Activated CD4-positive, alpha-beta T cell treated with anti-CD3 and anti-CD28 coated beads, Interleukin-2, Interleukin-6, amounts not matched to agents 100 ng/mL and 50 ng/mL, durations not matched to agents 16 hours and 8 hours (primary cell): ENCODE data around the gene ZNF462.

ENCODE experiments used
- DNase-seq: peaks from one replicate; pipeline ENCODE4 v3.0.0-alpha.2; 2020

Gene ZNF462

DNA sequence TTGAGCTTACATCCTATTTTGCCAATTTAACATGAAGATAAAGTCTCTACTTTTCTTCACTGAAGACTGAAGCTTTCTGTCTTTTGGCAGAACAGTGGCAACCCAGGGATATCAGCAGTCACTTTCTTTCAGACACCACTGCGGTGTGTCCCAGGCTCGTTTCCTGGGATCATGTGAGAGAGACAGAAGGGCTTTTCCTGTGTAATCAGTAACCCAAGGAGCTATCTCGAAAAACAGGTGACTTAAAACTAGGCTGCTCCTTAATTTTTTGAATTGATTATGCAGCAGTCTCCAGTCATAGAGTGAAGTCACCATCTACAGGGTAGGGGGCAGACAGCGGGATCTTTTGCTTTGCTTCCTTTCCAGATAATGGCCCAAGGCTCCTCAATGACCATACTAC, 68.5 kb downstream of the ZNF462 start:
- no peak for DNase-seq

DNA sequence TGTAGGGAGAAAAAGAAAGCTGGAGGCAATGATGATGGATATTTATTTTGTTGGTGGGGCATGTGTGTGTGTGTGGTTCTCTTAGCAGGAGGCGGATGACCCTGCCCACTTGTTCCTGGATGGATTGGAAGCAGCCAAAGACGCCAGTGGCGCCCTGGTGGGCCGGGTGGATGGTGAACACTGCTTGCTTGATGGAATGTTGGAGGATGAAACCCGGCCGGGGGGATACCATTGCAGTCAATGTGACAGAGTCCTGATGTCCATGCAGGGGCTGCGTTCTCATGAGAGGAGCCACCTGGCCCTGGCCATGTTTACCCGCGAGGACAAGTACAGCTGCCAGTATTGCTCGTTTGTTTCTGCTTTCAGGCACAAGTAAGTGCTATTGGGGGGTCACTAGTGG, 69.2 kb downstream of the ZNF462 start:
- no peak for DNase-seq

DNA sequence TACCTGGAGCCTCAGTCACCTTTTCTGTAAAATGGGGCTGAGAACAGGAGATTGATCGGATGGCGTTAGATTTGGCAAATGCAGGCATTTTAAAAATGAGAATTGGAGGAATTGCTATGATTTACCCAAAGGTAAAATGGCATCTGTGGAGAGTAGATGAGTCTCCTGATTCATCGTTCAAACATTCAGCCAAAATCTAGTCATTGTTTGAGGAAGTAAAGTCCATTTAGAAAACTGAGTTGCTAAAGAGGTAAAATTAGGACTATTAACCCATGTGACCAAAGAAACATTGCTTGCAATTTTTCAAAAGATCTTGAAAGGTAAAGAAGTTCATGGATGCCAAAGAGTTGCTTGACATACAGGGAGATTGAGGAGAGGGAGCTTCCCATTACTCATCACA, 69.7 kb downstream of the ZNF462 start:
- no peak for DNase-seq

DNA sequence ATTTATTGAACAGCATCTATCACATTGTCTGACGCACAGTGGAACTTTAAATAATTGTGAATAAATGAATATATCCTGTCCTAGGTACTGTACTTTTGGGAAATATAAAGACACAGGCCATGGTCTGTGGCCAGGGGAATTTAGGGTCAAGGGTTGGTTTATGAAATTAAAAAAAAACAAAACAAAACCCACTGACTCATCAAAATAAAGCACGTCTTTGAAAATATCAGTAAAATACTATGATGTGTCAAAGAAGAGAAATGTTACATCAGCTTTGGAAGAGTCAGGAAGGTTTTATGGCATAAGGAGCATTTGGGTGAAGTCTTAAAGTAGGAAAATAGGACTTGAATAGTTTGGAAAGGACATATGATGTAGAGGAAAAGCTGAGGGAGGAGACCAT, 70.5 kb downstream of the ZNF462 start:
- no peak for DNase-seq

DNA sequence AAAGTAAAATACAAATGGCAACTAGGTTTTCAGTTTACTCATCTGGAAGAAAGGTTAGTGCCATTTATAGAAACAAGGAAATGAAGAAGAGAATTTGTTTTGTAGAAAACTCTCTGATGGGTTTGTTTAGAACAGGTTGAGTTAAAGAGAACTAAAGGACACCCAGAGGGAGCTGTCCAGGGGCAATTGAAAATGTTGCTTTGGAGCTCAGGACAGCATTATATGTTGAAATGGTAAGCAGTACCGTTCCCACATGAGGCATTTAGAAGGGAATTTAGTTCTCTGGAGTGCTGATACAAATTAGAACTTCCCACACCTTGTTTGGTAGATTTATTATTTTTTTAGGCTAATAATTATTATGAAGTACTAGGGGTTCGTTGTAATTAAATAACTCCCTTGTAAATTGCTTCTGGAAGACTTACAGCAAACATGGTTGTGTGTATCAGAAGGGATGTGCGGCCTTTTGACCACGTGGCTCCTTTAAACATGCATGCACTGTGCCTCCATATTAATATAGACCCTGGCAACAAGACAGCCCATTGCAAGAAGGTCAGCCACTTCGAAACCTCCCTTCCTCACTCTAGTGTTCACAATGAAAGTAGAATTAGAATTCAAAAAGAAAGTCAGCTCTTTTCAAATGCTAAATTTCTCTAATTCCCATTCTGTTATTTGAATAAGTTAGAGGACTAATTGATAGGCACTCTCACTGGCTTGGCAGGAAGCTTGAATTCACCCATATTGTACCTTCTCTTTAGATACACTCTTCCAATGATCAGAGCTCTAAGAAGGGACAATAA, 71.7 kb downstream of the ZNF462 start:
- no peak for DNase-seq

DNA sequence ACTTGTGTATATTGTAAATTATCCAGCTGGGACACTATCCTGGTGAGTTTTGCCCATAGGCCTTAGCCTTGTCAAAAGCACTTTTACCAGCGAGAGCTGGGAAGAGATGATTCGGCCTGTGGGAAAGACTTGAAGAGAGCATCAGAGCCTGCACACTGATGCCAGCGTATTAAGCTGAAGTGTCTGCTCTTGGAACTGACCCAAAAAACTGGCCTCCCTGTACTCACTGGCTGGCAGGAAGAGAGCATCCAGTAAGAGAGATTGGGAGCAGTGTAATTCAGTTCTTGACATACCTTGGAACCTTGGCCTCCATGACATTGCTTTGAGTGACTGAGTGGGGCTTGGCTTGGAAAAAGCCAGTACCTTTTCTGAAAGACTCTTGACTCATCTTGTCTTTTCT, 73.7 kb downstream of the ZNF462 start:
- no peak for DNase-seq

DNA sequence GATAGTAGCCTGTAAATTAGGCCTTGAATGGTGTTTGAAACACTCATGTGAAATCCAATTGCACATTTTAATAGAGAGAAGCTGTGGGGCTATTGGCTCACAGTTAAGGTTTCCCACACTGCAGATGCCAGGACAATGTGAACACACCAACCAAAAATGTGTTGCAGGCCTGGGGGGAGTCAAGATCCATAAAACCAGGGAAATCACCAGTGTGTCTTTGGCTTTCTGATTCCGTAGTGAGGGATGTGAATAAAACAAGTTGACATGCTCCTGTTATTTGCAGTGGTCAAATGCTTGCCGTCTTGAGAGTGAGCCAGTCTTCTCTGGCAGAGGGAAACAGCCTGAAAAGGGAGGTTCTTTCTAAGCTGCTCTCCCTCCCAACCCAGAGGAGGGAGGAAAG, 79.0 kb downstream of the ZNF462 start:
- DNase-seq, result no peak

DNA sequence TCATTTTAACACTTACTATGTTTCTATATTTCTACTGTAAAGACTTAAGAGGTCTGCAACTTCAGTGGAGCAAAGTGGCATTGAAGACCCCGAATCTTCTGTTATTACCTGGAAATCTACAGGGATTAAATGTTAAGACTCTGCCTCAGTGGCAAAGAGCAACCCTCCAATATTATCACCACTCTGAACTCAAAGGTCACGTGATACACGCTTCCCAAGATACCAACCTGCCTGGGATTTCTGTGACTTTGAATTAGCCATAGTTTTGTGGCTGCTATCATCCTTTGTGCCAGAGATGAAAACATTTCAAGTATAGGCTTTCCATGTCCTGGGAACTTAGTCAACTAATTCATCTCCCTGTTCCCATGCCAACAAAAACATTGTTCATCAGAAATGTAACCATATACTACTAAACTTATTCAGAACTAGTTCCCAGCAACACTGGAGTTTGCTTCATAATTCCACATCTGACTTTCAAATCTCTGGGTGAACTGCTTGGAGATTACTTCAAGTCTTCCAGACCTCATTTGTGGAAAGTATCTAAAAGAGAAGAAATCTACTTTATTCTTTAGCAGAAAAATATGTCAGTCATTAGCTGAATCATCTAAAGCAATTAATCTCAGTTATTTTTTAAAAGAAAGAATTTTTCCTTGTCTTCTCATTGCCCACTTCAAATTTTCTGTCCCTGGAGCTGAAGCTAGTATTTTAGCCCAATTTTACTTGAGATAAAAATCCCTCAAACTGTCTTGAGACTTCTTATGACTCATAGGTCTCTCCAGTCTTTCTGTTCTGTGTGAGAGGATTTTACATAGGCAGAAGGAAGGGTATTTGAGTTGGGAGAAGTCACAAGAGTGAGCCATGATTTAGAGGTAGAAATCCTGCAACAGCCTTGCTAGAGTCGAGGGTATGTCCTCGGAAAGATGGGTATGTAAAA, 83.0 kb downstream of the ZNF462 start:
- DNase-seq, result no peak

DNA sequence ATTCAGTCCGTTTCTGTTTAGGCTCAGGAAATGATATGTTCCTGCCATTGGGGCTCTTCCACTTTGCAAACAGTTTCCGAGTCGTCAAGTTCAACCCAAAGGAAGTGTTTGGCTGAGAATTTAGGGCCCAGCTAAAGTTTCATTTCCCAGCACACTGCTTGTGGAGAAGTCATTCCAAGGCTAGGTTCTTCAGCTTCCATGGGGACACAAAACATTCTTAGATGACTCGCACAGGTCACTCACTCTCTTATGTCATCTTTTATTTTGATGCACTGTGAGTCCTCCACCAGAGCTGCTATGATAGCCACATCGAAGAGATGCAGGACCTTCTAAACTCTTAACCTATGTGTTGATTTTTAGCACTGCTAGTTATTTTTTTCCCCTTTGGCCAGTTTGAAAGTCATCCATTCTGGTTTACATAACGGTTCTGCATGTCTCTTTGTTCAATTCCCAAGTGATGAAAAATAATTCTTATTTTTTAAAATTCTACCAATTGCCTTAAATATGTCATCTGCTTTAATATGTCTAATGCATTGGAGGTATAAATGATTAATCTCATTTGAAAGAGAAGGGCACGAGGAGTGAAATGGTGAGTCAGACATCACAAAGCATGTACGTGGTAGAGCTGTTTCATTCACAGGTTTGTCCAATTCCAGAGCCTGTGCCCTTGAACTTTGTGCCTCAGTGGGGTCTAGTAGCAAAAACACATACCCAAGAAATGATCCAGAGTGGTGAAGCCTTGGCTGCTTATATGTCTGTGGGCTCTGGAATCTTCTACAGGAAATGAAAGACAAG, 84.3 kb downstream of the ZNF462 start:
- no peak for DNase-seq

DNA sequence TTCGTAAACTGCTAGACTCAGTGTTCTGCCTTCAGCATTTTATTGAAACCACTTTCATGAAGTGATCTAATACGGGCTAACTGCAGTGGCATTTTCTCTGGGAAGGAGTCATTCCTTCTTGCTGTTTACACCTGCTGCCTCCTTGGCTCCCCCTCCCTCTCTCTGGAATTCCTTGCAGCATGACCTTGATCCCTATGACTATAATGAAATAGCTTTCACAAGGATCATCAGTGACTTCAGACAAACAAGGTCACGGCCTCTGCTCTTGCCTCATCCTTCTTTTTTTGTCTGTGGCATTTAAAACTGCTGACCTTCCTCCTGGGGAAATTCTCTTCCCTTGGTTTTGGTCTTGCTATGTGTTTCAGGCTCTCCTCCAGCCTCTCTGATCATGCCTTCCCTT, 90.2 kb downstream of the ZNF462 start:
- DNase-seq, result no peak

DNA sequence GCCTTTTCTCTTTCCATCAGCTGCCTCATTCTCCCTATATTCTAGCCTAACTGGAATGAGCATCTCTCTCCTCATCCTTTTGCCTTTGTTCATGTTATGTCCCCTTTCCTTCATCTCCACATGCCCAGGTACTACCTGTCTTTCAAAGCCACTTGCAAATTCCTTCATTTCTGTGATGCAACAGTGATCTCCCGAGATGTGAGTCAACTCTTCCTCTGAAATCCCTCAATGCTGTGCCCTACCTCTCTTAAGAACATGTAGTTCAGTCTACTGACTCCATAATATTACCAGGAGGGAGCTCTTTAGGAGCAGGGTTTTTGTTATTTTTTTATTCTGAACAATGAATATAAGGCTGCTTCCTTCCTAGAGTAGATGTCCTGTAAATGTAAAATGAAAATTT, 91.6 kb downstream of the ZNF462 start:
- DNase-seq, result no peak

DNA sequence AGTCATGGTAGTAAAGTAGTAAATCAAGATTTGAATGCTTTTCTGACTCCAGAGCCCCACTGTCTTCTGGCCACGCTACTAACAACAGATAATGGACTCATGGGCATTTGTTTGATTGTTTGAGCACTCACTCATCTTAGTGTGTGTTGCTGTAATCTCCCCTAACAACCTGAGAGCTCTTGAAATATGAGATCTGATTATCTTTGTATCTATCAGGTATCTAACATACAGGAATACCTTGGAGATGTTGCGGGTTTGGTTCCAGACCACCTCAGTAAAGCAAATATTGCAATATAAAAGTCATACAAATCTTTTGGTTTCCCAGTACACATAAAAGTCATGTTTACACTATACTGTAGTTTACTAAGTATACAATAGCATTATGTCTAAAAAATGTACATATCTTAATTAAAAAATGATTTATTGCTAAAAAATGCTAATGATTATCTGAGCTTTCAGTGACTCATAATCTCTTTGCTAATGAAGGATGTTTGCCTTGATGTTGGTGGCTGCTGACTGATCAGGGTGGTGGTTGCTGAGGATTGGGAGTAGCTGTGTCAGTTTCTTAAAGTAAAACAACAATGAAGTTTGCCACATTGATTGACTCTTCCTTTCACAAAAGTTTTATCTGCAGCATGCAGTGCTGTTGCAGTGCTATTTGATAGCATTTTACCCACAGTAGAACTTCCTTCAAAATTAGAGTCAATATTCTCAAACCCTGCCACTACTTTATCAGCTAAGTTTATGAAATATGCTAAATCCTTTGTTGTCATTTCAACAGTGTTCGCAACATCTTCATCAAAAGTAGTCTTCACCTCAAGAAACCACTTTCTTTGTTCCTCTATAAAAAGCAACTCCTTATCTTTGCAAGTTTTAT, 92.2 kb downstream of the ZNF462 start:
- no peak for DNase-seq

DNA sequence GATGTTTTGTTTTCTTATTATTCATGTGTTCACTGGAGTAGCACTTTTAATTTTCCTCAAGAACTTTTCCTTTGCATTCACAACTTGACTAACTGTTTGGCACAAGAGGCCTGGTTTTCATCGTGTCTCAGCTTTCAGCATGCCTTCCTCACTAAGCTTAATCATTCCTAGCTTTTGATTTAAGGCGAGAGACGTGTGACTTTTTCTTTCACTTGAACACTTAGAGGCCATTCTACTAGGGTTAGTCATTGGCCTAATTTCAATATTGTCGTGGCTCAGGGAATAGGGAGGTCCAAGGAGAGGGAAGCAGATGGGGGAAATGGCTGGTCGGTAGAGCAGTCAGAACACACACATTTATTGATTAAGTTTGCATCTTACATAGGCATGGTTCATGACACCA, 94.0 kb downstream of the ZNF462 start:
- DNase-seq, result no peak

DNA sequence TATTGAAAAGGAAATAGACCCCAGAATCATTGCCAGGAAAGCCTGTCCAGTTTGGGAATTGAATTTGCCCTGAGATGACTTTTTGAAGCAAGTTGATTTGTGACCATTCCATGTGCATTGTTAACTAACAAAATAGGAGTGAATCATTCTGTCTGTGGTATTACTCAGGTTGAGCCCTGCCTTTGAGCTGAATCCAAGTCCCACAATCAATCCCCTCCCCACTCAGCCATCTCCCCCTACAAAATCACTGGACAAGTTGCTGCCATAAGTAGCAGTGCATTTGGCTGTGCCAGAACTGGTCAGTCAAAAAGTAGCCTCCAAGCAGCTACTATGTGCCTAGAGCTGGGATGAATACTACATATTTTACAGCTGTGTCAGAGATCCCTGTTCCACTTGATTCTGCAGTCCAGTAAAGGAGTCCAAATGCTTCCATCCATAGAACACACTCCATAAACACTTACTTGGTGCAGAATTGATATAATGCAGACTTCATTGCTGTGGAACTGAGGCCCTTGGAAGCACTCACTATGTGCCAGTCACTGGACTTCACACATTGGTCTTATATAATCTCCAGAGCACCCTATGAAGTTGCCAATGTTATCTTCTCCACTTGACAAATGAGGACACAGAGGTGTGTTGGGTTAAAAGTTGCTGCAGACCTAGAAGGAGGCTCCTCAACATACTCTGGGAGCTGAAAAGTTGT, 96.1 kb downstream of the ZNF462 start:
- DNase-seq, result no peak

DNA sequence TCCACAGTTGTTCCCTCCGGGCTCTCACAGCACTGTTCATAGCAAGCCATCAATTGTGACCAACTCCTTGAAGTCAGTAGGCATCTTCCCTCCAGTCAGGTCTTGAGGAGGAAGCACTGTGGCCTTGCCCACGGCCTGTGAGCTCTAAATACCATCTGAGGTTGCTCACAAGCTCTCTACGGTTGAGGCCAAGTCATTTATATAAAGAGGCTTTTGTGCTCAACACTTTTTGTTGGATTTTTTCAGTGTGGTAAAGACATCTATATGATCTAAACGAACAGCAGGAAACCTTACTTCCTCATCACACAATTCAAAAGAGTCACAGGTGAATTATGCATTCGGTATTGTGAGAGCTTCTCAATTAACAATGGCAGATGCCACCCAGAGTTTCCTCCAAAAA, 97.3 kb downstream of the ZNF462 start:
- no peak for DNase-seq

DNA sequence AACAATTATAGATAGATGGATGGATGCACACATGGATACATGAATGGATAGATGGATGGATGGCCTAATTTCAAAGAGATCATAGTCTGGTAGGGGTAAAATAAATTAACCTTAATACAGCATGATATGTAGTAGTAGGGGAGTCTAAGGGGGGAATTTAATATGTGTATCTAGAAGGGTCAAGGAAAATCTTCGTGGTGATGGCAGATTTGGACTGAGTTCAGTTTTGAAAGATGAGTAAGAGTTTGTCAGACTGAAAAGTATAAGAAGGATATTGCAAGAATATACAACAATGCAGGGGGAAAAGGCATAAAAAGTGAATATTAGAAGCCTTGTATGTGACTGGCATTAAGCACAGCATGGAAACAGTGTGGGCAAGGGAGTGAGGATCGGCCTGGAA, 98.7 kb downstream of the ZNF462 start:
- DNase-seq, result no peak

DNA sequence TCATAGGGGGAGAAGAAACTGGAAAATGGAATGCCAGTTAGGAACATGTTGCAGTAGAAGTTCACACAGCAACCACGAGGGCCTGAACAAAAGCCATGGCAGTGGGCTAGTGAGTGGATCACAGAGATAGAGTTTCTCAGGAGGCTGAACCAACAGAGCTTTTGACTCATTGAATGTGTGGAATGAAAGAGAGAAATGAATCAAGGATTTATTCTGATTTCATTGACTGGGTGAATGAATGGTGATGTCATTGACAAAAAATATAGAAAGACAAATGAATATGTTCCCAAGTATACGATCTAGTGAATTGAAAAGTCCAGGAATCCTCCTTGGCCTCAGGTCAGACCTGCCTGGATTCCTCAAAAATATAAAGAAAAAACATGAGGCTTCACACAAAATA, 99.2 kb downstream of the ZNF462 start:
- DNase-seq, result no peak

DNA sequence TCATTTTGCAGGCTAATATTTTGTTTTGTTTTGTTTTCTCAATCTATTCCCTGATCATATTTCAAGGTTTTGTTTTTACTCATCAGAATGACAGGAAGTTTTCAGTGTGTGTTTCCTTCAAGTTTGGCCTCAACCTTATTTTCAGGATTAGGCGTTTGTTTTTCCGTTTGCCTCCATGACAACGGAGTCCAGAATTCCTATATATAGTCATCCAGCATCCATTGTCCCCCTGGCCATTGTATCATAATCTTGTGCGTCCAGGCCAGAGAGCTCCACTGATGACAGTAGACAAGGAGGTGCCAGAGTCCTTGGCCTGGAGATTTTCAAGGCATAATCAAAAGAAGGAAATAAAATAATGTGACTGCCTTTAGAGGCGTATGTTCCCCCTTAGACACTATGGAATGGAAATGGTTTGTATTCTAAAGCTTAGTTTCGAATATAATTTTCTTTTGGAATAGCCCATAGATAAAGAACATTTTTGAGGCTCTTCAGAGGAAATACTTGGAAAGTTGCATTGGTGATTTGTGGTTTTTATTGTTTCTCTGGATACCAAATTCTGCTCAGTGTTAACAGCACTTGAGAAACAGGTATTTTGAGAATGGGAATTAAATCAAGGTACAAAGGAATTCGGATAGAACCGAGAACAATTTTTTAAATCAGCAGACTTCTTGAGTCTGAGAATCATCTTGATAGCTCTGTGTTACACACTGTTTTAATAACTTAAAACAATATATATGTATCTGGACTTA, 99.8 kb downstream of the ZNF462 start:
- DNase-seq, result no peak

DNA sequence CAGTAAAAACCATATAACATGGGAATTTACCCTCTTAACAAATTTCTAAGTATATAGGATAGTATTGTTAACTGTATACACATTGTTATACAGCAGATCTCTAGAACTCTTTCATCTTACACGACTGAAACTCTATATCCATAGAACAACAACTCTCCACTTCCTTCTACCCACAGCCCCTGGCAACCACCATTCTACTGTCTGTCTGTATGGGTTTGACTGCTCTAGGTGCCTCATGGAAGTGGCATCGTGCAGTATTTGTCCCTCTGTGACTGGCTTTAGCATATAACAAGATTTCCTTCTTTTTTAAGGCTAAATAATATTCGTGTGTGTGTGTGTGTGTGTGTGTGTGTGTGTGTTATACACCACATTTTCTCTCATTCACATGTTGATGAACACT, 100.7 kb downstream of the ZNF462 start:
- DNase-seq, result no peak

DNA sequence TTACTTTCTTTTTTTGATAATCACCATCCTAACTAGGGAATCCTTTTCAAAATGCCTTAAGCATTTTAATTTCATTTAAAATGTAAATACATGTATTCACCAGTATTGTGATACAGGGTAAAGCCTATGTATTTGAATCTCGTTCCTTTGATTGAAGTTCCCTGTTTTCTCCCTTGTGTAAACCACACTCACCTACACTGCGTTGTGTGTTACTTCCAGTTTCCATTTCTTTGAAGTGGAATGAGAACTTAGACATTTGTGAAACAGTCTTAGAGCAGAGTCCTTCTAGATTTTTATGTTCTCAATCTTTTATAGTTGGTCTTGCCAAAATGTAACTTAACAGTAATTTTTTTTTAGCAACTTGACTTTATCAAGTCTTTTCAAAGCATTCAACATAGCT, 101.4 kb downstream of the ZNF462 start:
- peak; percentile 14 for DNase-seq
